ENCODE results near the gene CYP2W1. TPM values are rescaled to one million over a fixed set of nuclear protein-coding genes. Genes with fewer than 3 reads are reported as not detected.
A peak's percentile ranks its signal among the peaks of the same experiment; 100 is the strongest.

Gene CYP2W1
- total and polyA plus RNA-seq, 10 donors = 0.05 to 1.2 (median 0.39) TPM; not detected in 2

GRCh38 chr7:1013581-1013980 is 30.6 kb downstream of the CYP2W1 start:
- TF ChIP-seq CTCF (IDR thresholded peaks at IDR 0.05 in 8 of 11, conservative IDR thresholded peaks at IDR 0.05 in 3 of 11) (no peak), POLR2A (IDR thresholded peaks at IDR 0.05) (no peak), POLR2AphosphoS5 (IDR thresholded peaks at IDR 0.05) (no peak)
- Histone ChIP-seq H3K27ac (no peak overlapping the region), H3K36me3 (peaks cover 0 to 25% (median 11%) of the 10 kb centered on the region in 6 donors), H3K9me3 (no peaks in the 10 kb centered on the region), H3K4me3 (no peak overlapping the region), H3K4me1 (peaks cover 0 to 28% (median 6%) of the 10 kb centered on the region in 6 donors), H3K27me3 (replicated peaks in 1 of 7) (no peaks in the 10 kb centered on the region)
- intact Hi-C loops (cut with DNase I; ENCODE audit: low total_unique reads) = no loop called here
- WGBS, 5 donors = 87 to 93% (median 91%) methylated on average over 11 of the region's 11 CpGs
- no peak for DNase-seq

- no peaks in the 10 kb centered on the region for H3K27me3 ChIP-seq (replicated peaks in 1 of 7)
- H3K36me3 ChIP-seq = peaks cover 0 to 23% (median 5%) of the 10 kb centered on the region in 6 donors
- WGBS, 5 donors = 88 to 94% (median 92%) methylated on average over 19 to 20 of the region's 20 CpGs
- intact Hi-C loops (cut with DNase I; ENCODE audit: low total_unique reads) = no loop called here
- no peak for TF ChIP-seq CTCF (IDR thresholded peaks at IDR 0.05 in 8 of 11, conservative IDR thresholded peaks at IDR 0.05 in 3 of 11)
- no peak for TF ChIP-seq POLR2AphosphoS5 (IDR thresholded peaks at IDR 0.05)
- no peak for TF ChIP-seq POLR2A (IDR thresholded peaks at IDR 0.05)
- H3K27ac ChIP-seq = no peak overlapping the region
- H3K9me3 ChIP-seq = no peaks in the 10 kb centered on the region
- no peak overlapping the region for H3K4me3 ChIP-seq
- peak; percentile 59 for DNase-seq
- H3K4me1 ChIP-seq = peaks cover 0 to 28% (median 6%) of the 10 kb centered on the region in 6 donors
These were observed 31.7 kb downstream of the CYP2W1 start for GRCh38 chr7:1014681-1015080.

- no peak overlapping the region for H3K4me3 ChIP-seq
- peaks cover 0 to 28% (median 6%) of the 10 kb centered on the region in 6 donors for H3K4me1 ChIP-seq
- DNase-seq = peak; percentile 77
- H3K9me3 ChIP-seq = peaks cover 0 to under 1% (median 0%) of the 10 kb centered on the region in 8 donors
- 70 to 81% (median 81%) methylated on average over 19 to 28 of the region's 28 CpGs for WGBS, 5 donors
- H3K36me3 ChIP-seq = peaks cover 0 to 24% (median 4%) of the 10 kb centered on the region in 6 donors
- no peak for TF ChIP-seq CTCF (IDR thresholded peaks at IDR 0.05 in 8 of 11, conservative IDR thresholded peaks at IDR 0.05 in 3 of 11)
- no peak for TF ChIP-seq POLR2AphosphoS5 (IDR thresholded peaks at IDR 0.05)
- TF ChIP-seq POLR2A (IDR thresholded peaks at IDR 0.05) = no peak
- no peaks in the 10 kb centered on the region for H3K27me3 ChIP-seq (replicated peaks in 1 of 7)
- no peak overlapping the region for H3K27ac ChIP-seq
- intact Hi-C loops (cut with DNase I; ENCODE audit: low total_unique reads) = no loop called here
These were observed 32.5 kb downstream of the CYP2W1 start for GRCh38 chr7:1015196-1016121.
